HG03354 (cell line): ENCODE data around the gene RIMOC1.

ENCODE experiments used
- ATAC-seq: cut with Tn5 transposase; IDR thresholded peaks from one replicate; pipeline ENCODE4 v1.9.1; 2021; ENCODE audit warnings: mild to moderate bottlenecking; ENCODE audit not compliant: unreplicated experiment, poor library complexity, severe bottlenecking

Gene RIMOC1

GRCh38 chr5:41903892-41904799, at the start of gene RIMOC1:
RIMOC1 (plus strand) TSS chr5:41904344; CDS start chr5:41904368, 24 bp downstream.
- peak; percentile 99 for ATAC-seq

GRCh38 chr5:41856644-41857491, 47.3 kb upstream of the RIMOC1 start:
- peak; percentile 92 for ATAC-seq

GRCh38 chr5:41857989-41858388, 46.2 kb upstream of the RIMOC1 start:
- no peak for ATAC-seq

GRCh38 chr5:41858890-41859289, 45.3 kb upstream of the RIMOC1 start:
- ATAC-seq: no peak

- peak; percentile 51 for ATAC-seq
Measured at GRCh38 chr5:41863871-41864486, 40.2 kb upstream of the RIMOC1 start.

- peak; percentile 4 for ATAC-seq
Measured at GRCh38 chr5:41869151-41869723, 34.9 kb upstream of the RIMOC1 start.

- ATAC-seq: peak; percentile 94
Measured at GRCh38 chr5:41869724-41870626, 34.2 kb upstream of the RIMOC1 start, which contains the start of gene OXCT1. OXCT1 (minus strand) TSS chr5:41870425; CDS start chr5:41870358, 67 bp downstream.

- no peak for ATAC-seq
Measured at GRCh38 chr5:41870627-41871048, 33.5 kb upstream of the RIMOC1 start.

GRCh38 chr5:41871852-41872251, 32.3 kb upstream of the RIMOC1 start:
- no peak for ATAC-seq

GRCh38 chr5:41874512-41875060, 29.6 kb upstream of the RIMOC1 start:
- no peak for ATAC-seq

- no peak for ATAC-seq
Measured at GRCh38 chr5:41875121-41875520, 29.0 kb upstream of the RIMOC1 start.

- no peak for ATAC-seq
Measured at GRCh38 chr5:41876678-41877077, 27.5 kb upstream of the RIMOC1 start.

GRCh38 chr5:41877408-41877807, 26.7 kb upstream of the RIMOC1 start:
- ATAC-seq: no peak

GRCh38 chr5:41878173-41878572, 26.0 kb upstream of the RIMOC1 start:
- peak; percentile 44 for ATAC-seq

- ATAC-seq: peak; percentile 84
Measured at GRCh38 chr5:41878643-41879478, 25.3 kb upstream of the RIMOC1 start.

GRCh38 chr5:41882765-41883164, 21.4 kb upstream of the RIMOC1 start:
- ATAC-seq: no peak

GRCh38 chr5:41883243-41883642, 20.9 kb upstream of the RIMOC1 start:
- no peak for ATAC-seq

GRCh38 chr5:41883936-41884335, 20.2 kb upstream of the RIMOC1 start:
- ATAC-seq: no peak
